GM21360 (cell line): Measurements from ENCODE around the gene TRABD2B.

Experiments
- ATAC-seq: cut with Tn5 transposase; IDR thresholded peaks from one replicate; pipeline ENCODE4 v1.9.1; 2021; ENCODE audit warnings: mild to moderate bottlenecking, moderate library complexity; ENCODE audit not compliant: unreplicated experiment

TRABD2B gene

GRCh38 chr1:47997289-47998200, at the start of gene TRABD2B:
Gene TRABD2B, minus strand, starts transcription at chr1:47997385.
- peak; percentile 91 for ATAC-seq

GRCh38 chr1:48044311-48044710, 47.1 kb upstream of the TRABD2B start:
- ATAC-seq, result no peak

GRCh38 chr1:48043622-48044021, 46.4 kb upstream of the TRABD2B start:
- ATAC-seq, result no peak

GRCh38 chr1:48040154-48040553, 43.0 kb upstream of the TRABD2B start:
- ATAC-seq, result no peak

GRCh38 chr1:48039088-48040054, 42.2 kb upstream of the TRABD2B start:
- ATAC-seq, result peak; percentile 75

- no peak for ATAC-seq
Observed at GRCh38 chr1:48038270-48038767, 41.1 kb upstream of the TRABD2B start.

GRCh38 chr1:48036710-48037355, 39.6 kb upstream of the TRABD2B start:
- ATAC-seq, result no peak

- ATAC-seq, result no peak
Observed at GRCh38 chr1:48035371-48036141, 38.4 kb upstream of the TRABD2B start.

GRCh38 chr1:48033495-48034045, 36.4 kb upstream of the TRABD2B start:
- ATAC-seq, result no peak

- no peak for ATAC-seq
Observed at GRCh38 chr1:48031676-48032075, 34.5 kb upstream of the TRABD2B start.

- no peak for ATAC-seq
Observed at GRCh38 chr1:48030696-48031365, 33.6 kb upstream of the TRABD2B start.

GRCh38 chr1:48030211-48030610, 33.0 kb upstream of the TRABD2B start:
- no peak for ATAC-seq

- no peak for ATAC-seq
Observed at GRCh38 chr1:48028218-48029069, 31.3 kb upstream of the TRABD2B start.

- ATAC-seq, result no peak
Observed at GRCh38 chr1:48027533-48027835, 30.3 kb upstream of the TRABD2B start.

- no peak for ATAC-seq
Observed at GRCh38 chr1:48026701-48027532, 29.7 kb upstream of the TRABD2B start.

- ATAC-seq, result no peak
Observed at GRCh38 chr1:48026275-48026674, 29.1 kb upstream of the TRABD2B start.

GRCh38 chr1:48025076-48025475, 27.9 kb upstream of the TRABD2B start:
- ATAC-seq, result no peak

GRCh38 chr1:48023488-48023887, 26.3 kb upstream of the TRABD2B start:
- ATAC-seq, result no peak
